H1 (cell line): ENCODE results near the gene BBC3. TPM values are rescaled to one million over a fixed set of nuclear protein-coding genes. Genes with fewer than 3 reads are reported as not detected.

Experiments used
- CBX5 ChIP-seq: fragments of 300-800, 300-1000 bp; sonication (generic); IDR thresholded peaks from 2 replicates; pipeline ENCODE4 v1.7.1; 2016; ENCODE audit warnings: antibody characterized with exemption, low read length, low read depth
- CEBPB ChIP-seq: IDR thresholded peaks from 2 replicates; pipeline ENCODE4 v1.6.1; 2012; ENCODE audit warnings: low read depth, low read length
- CHD7 ChIP-seq: fragments of 300-600 bp; sonication (generic); IDR thresholded peaks from 2 replicates; pipeline ENCODE4 v1.7.1; 2012; ENCODE audit warnings: low read length, moderate library complexity, mild to moderate bottlenecking, inconsistent platforms; ENCODE audit not compliant: insufficient replicate concordance
- E2F6 ChIP-seq: IDR thresholded peaks from 2 replicates; pipeline ENCODE4 v1.6.1; 2012; ENCODE audit warnings: inconsistent platforms
- KDM5A ChIP-seq: fragments of 200-600 bp; IDR thresholded peaks from 2 replicates; pipeline ENCODE4 v1.7.1; 2012; ENCODE audit warnings: mild to moderate bottlenecking, low read length, inconsistent platforms, mixed read lengths
- POLR2A ChIP-seq, 2 experiments: IDR thresholded peaks; 1 replicate in 1 of 2; 2 replicates in 1 of 2; pipeline ENCODE4 v1.6.1; 2011; ENCODE audit warnings: low read depth in 2 of 2, low read length in 2 of 2, mild to moderate bottlenecking in 2 of 2; ENCODE audit errors: control extremely low read depth in 1 of 2
- RXRA ChIP-seq: IDR thresholded peaks from 2 replicates; pipeline ENCODE4 v1.6.1; 2011; ENCODE audit warnings: low read depth, mild to moderate bottlenecking, low read length, moderate library complexity; ENCODE audit not compliant: insufficient read depth
- TAF7 ChIP-seq: optimal IDR thresholded peaks from 2 replicates; pipeline ENCODE3; 2011; ENCODE audit warnings: low read depth, mild to moderate bottlenecking, inconsistent platforms, low read length, moderate library complexity, borderline replicate concordance
- ZNF274 ChIP-seq: IDR thresholded peaks from 2 replicates; pipeline ENCODE4 v1.7.0; 2012; ENCODE audit warnings: low read length, borderline replicate concordance; ENCODE audit errors: extremely low read depth
- polyA plus RNA-seq, 7 experiments: library from polyadenylated mRNA; depleted of rRNA in 3 of 7; stranded (reverse) in 5 of 7; unstranded in 2 of 7; fragments of >200 nt in 5 of 7; fragments of 200-250 nt in 2 of 7; gene quantifications; 1 replicate in 5 of 7; 2 replicates in 1 of 7; 4 replicates in 1 of 7; pipeline versions ENCODE4 v1.2.1 to v1.2.3, GENCODE V29; 2011 to 2013; ENCODE audit warnings: missing spikeins in 2 of 7, mixed read lengths in 2 of 7
- total RNA-seq: library from RNA; stranded (reverse); fragmentation: NEBNext Ultra II Directional; extraction: Animal tissue kit (Norgen Biotek cat#: 25700); gene quantifications from 2 replicates; pipeline ENCODE4 v1.2.1, GENCODE V29; 2021

The BBC3 gene
- total and polyA plus RNA-seq, 2 of the 8 experiments (the other 6 are each of a cell fraction or from before 2014, with no cell fraction given): 13.2 to 21.6 TPM

DNA sequence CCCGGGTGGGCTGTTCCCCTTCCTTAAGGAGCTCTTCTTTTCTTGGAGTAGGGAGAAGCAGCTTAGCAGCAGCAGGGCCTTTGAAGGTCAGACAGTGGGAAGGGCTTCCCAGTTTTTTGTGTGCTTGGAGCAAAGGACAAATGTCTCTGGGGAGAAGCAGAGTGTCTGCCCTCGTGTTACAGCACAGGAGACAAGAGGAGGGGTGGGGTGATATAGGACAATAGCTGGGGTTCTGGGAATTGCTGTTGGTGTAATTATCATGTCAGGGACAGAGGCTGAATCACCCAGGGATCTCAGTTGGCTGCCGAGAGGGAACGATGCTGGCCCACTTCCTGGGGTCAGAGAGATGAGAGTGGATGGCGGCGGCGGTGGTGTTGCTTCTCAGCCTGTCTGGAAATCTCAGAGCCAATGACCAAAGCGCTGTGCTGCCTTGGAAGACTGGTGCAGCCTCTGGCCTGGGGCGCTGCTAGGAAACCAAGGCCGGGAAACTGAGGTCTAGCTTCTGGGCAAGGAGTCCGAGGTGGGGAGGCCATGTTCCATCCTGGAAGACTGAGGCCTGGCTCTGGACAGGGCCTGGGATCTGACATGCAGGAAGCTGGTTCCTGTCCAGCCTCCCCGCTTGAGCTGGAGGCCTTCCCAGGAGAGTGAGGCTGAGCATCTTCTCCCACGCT lies 44.9 kb upstream of the BBC3 start (continued):
- TF ChIP-seq CHD7 (no peak), POLR2A (IDR thresholded peaks at IDR 0.05; ENCODE audit: control extremely low read depth in 1 of 2, low read depth in 2 of 2, low read length in 2 of 2) (no peak), CBX5 (no peak), CEBPB (no peak), KDM5A (no peak), TAF7 (no peak), RXRA (no peak), E2F6 (no peak), ZNF274 (no peak)
